Measurements from ENCODE around the gene UPP1.
A peak's percentile ranks its signal among the peaks of the same experiment; 100 is the strongest.
"Not testable (repeated sequence)": the region's sequence is repeated elsewhere in the genome, so short reads cannot be mapped to it uniquely, and the experiment has no call there.

The UPP1 gene

DNA sequence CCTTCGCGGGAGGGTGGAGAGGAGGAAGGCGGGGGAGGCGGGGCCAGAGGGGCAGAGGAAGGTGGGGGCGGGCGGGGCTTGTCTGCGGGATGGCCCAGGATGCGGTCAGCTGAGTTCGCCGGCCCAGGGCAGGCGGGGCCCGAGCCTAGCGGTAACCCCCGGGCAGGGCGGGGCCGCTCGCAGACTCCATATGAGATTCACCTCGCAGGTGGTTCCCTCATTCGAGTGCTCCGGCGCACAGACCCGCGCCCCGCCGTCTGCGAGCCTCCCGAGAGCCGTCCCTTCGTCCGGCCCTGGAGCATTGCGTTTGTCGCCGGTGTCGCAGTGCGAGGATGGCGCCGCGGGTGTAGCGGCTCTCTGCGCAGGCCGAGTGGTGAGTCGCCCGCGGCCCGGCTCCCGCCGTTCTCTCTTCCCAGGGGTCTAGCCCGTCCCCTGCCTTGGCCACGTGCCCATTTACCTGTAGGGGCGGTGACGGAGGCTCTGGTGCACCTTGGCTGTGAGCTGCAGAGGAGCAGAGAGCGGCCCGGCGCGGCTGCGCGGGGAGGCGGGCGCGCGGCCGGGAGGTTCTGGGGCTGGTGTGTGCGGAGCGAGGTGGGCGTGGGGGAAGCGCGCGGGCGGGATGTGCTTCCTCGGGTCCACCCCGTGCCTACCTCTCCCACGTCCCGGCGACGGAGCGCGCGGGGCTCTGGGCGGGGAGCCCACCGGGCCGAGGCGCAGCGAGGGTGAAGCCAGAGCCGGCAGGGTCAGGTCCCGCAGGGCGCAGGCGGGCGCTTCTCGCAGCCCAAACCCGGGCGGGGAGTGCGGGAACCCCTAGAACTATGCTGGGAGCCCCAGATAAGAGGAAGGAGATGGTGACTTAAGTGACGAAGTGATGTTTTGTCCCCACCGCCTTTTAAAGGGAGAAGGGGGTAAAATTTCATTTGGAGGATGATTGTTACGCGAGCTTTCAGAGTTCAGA, at the start of gene UPP1:
Gene UPP1, plus strand, starts transcription at position 220 of the 958 bp plus-strand sequence. CDS start 5,519 bp downstream, outside the sequence.
- DNase-seq, result peak; percentile 31

DNA sequence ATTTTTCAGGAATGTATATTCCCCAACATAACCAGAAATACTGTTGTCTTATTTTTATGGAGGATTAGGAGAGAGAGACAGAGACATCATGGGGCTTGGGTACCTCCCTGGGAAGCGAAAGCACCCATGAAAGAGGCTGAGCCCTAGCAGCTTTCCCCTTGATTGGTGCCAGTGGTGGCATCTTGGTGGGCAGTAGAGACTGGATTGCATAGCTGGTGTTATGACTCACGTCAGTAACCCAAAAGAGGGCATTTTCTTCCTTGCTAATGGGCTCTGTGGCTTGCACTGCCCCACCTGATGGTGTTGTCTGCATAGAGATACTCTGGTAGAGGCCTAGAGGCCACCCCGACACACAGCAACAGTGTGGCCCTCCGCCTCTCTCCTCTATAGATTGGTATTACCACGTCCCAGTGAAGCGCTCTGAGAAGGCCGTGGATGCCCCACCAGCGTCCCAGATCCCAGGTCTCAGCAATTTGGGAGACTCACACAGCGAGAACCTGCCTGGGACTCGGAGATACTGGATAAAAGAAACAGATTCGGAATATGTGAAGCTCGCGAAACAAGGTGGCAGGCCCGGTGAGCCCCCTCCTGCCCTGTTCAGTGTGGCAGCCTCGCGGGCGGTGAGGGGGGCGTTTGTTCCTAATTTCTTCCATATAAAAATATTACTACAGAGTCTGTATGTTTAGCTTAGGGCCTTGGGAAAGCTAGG, 48.0 kb upstream of the UPP1 start:
- no peak for DNase-seq

DNA sequence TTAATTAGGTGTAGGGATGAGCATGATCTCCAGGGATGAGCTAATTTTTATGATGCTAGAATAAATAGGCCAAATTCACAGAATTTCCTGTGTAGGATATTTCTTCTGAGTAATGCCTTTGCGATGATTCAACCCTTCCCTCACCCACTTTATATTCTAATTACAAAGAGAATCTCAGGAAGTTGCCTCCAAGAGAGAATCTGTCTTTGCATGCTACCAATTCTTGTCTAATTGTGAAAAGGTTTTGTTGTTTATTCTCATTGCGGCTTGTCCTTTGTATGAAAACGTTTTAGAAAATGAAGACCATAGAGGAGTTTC, 47.5 kb upstream of the UPP1 start:
- DNase-seq, result no peak

DNA sequence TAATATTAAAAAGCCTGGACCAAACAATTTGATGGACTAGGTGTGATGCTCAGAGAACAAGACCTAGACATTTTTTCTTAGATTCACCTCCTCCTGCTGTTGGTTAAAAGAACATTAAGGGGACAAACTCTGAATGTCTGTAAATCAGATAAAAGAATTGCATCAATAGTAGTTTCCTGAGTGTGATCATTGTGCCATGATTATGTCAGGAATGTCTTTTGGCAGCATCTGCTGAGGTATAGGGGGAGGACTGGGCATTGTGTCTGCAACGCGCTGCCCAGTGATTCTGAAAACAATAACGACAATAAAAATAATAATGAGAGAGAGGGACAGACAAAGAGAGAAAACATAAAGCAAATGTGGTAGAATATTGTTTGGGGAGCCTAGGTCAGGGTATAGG, 46.8 kb upstream of the UPP1 start:
- no peak for DNase-seq

DNA sequence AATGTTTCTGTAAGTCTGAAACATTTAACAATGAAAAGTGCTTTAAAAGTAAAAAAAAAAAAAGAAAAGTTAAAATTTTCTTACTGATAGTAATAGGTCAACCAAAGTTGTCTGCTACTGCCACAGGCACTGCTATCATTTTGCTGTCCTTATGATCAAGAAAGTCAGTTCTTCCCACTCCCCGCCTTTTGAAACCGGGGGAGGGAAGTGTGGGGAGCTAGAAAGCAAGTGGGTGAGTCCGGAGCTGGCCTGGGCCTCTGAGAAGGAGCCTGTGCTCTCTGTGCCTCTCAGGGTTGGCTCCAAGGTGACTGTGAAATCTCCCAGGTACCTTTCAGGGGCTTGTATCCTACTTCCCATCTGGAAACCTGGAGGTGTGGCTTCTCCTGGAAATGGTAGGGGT, 46.4 kb upstream of the UPP1 start:
- DNase-seq, result no peak

DNA sequence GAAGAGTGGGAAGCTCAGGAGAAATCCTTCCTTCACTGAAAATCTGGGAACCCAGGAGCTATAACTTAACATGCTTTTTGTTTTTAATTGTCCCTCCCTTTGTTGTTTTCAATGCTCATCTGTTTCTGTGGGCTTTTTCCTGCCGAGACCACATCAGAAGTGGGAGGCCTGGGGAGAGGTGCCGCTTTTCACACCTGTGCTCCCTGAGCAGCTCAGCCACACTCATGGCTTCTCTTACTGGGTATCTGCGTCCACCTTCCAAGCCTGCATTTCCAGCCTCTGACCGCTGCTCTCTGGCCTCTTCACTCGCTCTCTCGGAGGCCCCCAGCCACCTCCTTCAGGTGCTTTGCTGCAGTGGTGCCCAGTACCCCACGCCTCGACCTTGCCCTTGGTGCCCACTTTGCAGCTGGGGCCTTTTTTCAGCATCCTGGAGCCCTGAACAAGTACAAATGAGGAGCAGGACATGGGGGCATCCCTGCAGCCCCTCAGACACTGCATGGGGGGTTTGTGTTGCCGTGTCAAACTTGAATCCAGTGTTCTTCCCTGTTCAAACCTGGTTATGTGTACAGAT, 43.8 kb upstream of the UPP1 start:
- DNase-seq, result no peak

DNA sequence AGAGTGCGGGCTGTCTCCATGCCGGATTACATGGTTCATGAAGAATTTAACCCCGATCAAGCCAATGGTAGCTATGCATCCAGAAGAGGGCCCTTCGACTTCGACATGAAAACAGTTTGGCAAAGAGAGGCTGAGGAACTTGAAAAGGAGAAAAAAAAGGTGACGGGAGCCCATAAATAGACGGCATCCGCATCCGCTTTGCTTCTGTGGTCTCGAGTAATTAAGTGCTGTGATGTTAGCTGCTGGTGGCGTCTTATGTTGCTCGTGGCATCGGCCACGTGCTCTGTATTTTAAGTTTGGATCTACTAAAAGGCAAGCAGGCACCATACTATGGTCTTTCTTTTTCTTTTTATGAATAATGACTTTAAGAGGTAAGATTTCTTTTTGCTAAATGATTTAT, 42.6 kb upstream of the UPP1 start:
- DNase-seq, result no peak

DNA sequence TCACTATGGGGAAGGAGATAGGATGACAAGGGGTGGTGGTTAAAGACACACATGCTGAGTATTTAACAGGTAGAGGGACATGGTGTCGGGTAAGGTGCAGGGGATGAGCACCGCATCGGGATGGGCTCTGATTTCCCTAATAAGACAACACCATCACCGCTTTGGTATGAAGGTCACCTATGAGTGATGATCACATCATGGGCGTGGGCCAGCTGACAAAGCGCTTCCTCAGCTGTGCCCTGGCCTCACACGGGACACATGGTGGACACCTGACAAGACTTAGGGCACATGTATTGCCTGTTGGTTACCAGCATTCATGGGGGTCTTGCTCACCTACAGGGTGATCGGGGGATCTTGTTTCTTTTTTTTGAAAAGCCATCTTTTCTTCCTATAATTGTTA, 41.0 kb upstream of the UPP1 start:
- no peak for DNase-seq

DNA sequence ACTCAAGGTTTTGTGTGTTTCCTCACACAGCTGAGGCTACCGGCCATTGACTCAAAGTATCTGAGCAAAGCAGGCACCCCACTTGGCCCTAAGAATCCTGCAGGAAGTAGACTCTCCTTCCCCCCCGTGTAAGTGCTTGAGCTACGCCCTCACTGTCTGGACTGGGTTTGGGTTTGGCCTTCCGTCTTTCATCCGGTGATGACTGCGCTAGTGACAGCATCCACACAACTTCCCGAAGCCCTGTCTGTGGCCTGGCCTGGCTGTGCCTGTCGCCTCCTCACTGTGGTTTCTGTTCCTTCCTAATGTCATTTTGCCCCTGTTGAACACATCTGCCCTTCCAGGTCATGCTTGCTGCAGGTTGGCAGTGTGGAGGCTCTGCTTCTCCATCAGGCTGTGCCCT, 39.2 kb upstream of the UPP1 start:
- DNase-seq, result no peak

DNA sequence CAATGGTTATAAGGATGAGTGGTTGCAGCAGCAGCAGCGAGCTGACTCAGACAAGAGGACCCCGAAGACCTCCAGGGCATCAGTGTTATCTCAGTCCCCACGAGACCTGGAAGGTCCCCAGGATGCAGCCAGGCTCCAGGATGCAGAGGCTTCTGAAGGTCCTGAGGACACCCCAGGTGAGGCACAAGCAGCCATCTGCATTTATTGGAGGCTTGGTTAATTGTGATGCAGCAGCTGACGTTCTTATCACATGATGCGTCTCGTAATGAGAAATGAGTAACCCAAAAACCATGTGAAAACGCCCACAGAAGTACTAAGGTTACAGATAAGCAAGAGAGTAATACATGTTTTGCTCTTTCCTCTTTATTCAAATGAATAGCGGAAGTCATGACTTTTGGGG, 36.3 kb upstream of the UPP1 start:
- no peak for DNase-seq

DNA sequence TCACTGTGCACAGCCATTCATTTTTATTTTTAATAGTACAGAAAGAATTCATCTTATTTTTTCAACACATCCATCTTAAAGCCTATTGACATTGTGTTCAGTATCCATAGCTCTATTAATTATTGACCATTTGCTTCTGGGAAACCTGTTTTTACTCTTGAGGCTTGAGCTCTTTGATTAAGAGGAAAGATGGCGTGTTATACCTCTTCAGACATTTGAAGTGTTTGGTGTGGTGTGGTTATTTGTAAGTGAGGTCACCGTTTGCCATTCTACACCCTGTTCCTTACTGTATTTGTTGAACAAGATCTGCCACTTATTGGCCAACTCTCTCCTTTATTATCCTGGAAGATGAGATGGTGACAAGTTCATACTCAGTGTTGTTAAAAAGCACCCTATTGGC, 35.3 kb upstream of the UPP1 start:
- DNase-seq, result no peak

DNA sequence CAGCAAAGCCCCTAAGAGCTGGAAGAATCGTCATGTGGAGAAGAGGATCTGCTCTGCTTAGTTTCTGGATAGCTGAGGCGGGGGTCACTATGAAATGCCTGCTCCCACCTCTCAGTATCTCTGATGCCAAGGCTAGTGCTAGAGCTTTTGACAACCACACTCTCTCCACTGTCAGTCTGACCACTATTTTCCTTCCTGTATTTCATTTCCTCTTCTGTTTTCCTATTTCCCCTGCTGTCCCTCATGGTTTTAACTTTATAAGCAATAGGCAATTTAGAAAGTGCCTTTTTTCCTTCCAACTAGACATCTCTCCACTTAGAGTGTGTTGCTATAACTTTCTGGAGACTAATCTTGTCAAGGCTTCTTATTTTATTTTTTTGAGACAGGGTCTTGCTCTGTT, 30.1 kb upstream of the UPP1 start:
- DNase-seq, result no peak

DNA sequence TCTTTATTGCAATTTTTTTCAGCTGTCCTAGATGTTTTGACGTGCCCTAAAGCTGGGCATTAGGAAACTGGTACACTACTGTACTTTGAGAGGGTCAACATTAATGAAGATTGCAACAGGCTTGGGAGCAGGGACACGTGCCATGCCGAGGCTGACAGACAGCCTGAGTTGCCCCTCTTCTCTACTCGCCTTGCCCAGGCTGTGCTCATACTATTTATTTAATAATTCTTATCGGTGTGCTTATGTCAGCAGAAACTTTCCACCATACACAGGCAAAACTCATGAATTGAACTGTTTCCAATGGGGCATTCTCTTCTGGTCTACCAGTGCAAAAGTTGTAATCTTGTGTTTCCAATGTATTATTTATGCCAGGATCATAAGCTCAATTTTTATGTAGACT, 29.4 kb upstream of the UPP1 start:
- no peak for DNase-seq

DNA sequence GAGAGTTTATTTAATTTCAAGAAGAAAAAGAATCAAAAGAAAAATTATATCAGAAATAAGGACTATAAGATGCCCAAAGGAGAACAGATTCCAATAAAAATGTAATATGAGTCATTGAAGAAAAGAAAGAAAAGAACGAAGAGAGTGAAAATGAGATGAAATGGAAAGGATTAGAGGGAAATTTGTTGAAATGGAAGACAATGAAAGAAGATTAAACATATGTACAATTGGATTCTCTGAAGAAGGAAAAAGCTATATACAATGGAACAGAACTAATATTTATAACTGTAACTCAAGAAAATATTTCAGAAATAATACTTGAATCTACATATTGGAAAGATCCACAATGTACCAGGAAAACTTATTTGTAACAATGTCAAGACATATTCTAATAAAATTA, 25.1 kb upstream of the UPP1 start:
- no peak for DNase-seq

DNA sequence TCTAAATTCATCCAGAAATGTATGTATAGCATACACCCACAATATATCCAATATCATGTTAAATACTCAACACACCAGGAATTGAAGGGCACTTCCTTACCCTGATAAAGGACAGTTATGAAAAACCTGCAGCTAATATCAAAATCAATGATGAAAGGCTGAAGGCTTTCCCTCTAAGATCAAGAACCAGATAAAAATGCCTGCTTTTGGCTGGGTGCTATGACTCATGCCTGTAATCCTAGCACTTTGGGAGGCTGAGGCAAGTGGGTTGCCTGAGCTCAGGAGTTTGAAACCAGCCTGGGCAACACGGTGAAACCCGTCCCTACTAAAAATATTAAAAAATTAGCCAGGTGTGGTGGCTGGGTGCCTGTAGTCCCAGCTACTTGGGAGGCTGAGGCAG, 21.6 kb upstream of the UPP1 start:
- no peak for DNase-seq

DNA sequence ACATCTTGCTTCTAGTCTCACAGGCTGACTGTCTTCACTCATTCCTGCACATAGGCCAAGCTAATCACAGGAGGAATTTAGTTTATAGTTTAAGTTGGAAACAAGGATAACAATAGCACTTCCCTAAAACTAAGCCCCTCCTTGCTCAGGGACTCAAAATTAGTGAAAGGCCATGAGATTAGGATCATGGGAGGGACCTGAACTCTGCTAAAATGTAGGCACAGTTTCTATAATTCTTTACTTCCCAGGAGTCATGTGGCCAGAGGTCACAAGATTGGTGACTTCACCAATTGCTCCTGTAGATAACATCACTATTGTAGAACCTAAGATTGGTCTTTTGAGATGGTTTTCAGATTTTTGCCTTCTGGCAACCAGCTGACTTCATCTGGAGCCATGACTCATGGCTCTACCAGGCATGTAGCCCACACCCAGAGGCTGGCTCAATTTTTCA, 14.8 kb upstream of the UPP1 start:
- DNase-seq, result no peak

DNA sequence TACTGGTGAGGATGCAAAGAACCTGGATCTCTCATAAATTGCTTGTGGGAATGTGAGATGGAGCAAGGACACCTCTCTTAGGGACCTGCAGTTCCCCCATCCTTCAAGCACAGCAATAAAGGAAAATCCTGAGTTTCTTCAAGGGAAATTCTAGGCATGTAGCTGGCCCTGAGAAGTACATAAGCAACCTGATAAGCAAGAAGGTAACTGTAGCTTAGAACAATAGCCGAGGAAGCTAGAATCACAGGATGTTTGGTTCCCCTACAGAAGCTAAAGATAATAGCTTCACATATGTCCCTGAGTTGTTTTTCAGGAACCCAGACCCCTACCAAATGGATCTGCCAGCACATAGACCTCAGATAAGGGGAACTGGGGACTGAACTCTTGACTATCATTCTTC, 11.6 kb upstream of the UPP1 start:
- DNase-seq, result no peak

DNA sequence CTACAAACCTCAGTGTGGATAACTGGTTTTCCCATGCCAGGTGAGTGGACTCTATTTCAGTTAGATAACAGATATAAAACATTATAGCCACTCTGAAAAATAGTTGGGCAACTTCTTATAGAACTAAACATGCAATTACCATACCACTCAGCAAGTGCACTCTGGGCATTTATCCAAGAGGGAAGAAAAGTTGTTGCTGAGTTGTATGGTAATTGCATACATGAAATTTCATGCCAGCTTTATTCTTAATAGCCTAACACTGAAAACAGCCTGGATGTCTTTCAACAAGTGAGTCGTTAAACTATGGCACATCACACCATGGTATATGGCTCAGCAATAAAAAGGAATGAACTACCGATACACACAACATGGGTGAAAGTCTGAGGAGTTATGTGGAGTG, 10.6 kb upstream of the UPP1 start:
- no peak for DNase-seq

DNA sequence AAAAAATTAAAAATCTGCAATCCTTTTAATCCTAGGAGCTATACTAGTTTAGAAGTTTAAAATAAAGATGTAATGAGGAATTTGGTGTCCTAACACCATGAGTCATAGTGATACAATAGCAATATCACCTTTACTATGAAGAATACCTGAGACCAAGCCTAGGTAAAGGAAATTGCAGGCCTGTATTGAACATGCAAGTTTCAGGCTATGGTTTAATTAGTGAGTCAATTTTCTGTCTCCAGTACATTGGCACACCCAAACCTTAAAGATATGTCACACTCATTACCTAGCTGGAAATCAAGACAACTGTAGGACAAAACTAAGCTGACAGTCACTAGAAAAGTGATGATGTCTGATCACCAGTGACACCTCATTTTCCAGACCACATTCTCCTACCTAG, 6.7 kb upstream of the UPP1 start:
- DNase-seq, result not testable (repeated sequence)

DNA sequence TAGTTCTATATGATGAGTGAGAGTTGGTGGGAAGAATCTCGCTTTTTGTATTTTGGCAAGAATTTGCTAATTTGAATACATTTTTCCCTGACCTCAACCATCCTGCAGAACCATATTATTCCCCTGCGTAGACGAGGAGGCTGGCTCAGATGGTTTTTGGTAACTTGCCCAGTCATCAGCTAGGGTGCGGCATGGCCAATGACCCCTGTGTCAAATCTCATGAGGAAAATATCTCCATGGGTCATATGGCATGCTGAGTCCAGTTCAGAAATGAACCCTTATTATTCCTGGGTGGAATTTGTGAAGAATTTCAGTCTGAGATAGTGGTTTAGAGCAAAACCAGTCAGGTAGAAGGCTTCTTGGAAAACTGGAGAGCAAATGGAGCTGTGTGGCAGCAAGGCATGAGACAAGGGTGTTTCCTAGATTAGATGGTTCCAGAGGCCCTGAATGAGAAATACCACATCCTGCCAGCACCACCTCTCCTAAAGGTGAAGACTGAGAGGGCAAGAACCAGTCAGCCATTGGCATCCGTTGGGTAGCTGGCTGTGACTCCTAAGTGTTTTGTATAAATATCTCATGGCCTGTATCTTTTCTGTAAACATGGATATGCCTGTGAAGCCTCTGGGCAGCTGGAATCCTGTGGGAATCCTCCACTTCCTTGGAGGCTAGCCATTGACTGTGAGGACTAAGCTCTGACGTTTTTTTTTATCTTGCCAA, 5.8 kb upstream of the UPP1 start:
- DNase-seq, result no peak

DNA sequence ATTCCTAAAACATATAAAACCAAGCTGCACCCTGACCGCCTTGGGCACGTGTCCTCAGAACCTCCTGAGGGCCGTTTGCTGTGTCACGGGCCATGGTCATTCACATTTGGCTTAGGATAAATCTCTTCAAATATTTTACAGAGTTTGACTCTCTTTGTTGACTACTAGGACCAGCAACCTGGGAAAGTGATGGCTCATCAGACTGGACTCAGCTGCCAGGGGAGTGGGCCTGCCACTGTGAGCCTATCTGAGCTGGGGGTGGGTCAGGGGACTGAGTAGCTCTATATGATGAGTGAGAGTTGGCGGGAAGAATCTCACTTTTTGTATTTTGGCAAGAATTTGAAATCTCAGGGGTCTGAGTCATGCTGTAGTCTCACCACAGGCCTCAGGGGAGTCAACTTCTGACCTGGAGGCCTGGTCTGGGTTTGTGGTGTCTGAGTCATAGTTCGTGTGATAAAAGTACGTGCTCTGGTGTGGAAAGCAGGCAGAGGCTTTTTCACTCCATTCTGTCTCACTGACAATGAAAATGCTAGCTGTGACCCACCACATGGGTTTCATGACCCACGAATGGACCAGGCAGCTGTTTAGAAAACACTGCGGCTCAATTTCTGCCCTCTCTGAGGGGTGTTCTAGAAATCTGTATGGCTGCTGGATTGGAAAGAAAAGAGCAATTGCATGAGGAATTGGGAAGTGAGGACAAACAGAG, 4.2 kb upstream of the UPP1 start:
- DNase-seq, result no peak

DNA sequence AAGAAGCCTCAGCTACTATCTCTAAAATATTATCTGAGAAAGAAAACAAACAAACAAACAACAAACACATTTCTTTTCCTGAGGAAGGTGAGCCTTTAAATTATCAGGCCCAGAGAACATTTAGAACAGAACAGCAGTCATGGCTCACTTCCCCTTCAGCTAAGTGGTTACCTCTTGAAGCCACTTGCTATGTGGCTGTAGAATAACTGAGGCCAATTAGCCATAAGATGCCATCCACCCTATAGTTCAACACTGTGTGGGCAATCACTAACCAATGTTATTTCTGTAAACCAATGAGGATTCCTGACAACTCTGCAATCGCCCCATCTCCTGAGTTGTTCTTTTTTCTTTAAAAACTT, 3.7 kb upstream of the UPP1 start:
- no peak for DNase-seq

DNA sequence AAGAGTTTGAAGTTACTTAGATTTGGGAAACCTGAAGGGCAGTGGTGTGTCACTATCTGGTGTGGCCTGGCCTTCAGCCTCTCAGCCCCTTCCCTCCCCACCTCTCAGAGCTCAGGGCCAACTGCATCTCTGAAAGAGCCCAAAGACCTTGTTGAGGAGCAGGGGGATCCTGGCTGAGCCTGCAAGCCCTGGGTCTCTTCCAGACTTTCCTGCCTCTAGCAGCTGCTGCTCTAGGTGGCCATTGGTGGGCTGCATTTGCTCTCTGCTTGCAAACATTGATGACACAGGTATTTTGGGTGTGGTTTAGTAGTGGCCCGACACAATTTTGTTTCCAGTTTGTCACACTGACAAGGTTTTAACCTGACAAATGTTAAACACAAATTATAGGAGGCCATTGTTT, 3.1 kb upstream of the UPP1 start:
- DNase-seq, result no peak
